SHP77 treated with DMSO at 0.1 percent for 48 hours (cell line): Measurements from ENCODE around the gene HCN4.
"Not testable (repeated sequence)": the region's sequence is repeated elsewhere in the genome, so short reads cannot be mapped to it uniquely, and the experiment has no call there.

ENCODE experiments used
- DNase-seq: peaks from one replicate; lab custom pipeline; 2025; lab: John Stamatoyannopoulos, UW

Gene HCN4

GRCh38 chr15:73368301-73369136 is at the start of gene HCN4:
HCN4 (minus strand) TSS chr15:73368958; CDS start chr15:73368270, 688 bp downstream.
- no peak for DNase-seq

- no peak for DNase-seq
Measured at GRCh38 chr15:73414876-73415275, 46.1 kb upstream of the HCN4 start.

- DNase-seq = no peak
Measured at GRCh38 chr15:73403171-73403570, 34.4 kb upstream of the HCN4 start.

GRCh38 chr15:73400222-73400621 is 31.5 kb upstream of the HCN4 start:
- not testable (repeated sequence) for DNase-seq

GRCh38 chr15:73398861-73399260 is 30.1 kb upstream of the HCN4 start:
- DNase-seq = no peak

- DNase-seq = no peak
Measured at GRCh38 chr15:73397461-73397860, 28.7 kb upstream of the HCN4 start.

- no peak for DNase-seq
Measured at GRCh38 chr15:73395671-73396070, 26.9 kb upstream of the HCN4 start.

- DNase-seq = no peak
Measured at GRCh38 chr15:73394782-73395181, 26.0 kb upstream of the HCN4 start.

GRCh38 chr15:73393336-73393735 is 24.6 kb upstream of the HCN4 start:
- no peak for DNase-seq

- no peak for DNase-seq
Measured at GRCh38 chr15:73392025-73392424, 23.3 kb upstream of the HCN4 start.

GRCh38 chr15:73391128-73391872 is 22.5 kb upstream of the HCN4 start:
- no peak for DNase-seq

- DNase-seq = no peak
Measured at GRCh38 chr15:73389971-73390544, 21.3 kb upstream of the HCN4 start.

GRCh38 chr15:73389539-73389938 is 20.8 kb upstream of the HCN4 start:
- DNase-seq = no peak

GRCh38 chr15:73388256-73388781 is 19.6 kb upstream of the HCN4 start:
- no peak for DNase-seq

GRCh38 chr15:73387507-73388255 is 18.9 kb upstream of the HCN4 start:
- no peak for DNase-seq

- DNase-seq = no peak
Measured at GRCh38 chr15:73386886-73387506, 18.2 kb upstream of the HCN4 start.

GRCh38 chr15:73386238-73386637 is 17.5 kb upstream of the HCN4 start:
- DNase-seq = no peak

GRCh38 chr15:73385205-73385604 is 16.4 kb upstream of the HCN4 start:
- DNase-seq = no peak

- no peak for DNase-seq
Measured at GRCh38 chr15:73383310-73384189, 14.8 kb upstream of the HCN4 start.

- DNase-seq = no peak
Measured at GRCh38 chr15:73382115-73382514, 13.4 kb upstream of the HCN4 start.
